Measurements from ENCODE around the gene NUBP2.
"Not testable (repeated sequence)": the region's sequence is repeated elsewhere in the genome, so short reads cannot be mapped to it uniquely, and the experiment has no call there.

NUBP2 gene

DNA sequence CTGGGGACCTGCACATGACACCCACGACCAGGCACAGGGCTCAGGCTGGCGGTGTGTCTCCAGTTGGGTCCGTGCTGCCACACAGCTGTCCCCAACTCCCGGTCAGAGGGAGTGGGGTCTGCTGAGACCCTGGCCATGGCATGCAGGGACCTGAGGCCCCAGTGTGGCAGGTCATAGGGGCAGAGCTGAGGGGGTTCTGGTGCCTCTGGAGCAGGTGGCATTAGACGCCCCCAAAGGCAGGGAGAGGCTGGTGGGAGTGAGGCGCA is 4.2 kb downstream of the NUBP2 start:
- no peak for DNase-seq

DNA sequence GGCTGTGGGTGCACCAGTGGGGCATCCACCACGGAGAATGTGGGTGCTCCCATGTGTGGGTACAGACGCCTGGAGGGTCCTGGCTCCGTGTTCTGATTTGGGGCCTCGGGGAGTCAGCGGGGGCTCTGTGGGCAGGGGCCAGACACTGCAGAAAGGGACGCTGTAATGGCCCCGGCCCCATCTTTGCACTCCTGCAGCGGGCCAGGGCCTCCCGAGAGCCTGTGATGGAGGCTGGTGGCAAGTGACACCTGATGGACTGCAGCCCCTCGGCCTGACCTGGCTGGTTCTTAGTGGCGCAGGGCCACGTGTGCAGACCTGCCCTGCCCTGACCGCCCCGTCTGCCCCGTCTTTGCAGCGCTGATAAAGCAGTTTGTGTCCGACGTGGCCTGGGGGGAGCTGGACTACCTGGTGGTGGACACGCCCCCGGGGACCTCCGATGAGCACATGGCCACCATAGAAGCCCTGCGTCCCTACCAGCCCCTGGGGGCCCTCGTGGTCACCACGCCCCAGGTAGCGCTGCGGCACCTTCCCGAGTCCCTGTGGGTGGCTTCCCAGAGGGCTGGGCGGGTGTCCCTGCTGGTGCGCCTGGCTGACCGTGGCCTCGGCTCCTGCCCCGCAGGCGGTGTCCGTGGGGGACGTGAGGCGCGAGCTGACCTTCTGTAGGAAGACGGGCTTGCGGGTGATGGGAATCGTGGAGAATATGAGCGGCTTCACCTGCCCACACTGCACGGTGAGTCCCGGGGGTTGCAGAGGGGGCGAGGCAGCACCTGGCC is 4.7 kb downstream of the NUBP2 start:
- no peak for DNase-seq

DNA sequence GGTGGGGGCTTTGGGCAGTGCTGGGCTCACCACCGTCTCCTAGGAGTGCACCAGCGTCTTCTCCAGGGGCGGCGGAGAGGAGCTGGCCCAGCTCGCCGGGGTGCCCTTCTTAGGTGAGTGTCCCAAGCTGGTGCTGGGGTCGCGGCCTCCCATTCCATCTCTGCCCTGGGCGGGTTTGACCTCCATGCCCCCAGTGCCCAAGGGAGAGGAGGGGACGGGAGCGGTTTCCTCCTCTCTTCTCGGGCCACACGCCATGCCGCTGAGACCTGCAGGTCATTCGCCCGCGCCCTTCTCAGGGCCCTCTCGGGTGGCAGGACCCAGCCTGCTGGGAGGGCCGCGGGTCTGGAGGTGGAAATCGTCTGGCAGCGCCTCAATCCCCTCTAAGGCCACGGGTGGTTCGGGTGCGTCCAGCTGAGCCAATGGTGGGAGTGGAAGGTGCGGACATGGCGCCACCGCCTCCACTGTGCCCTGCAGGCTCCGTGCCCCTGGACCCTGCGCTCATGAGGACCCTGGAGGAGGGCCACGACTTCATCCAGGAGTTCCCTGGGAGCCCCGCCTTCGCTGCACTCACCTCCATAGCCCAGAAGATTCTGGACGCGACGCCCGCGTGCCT is 5.4 kb downstream of the NUBP2 start:
- DNase-seq, result no peak

DNA sequence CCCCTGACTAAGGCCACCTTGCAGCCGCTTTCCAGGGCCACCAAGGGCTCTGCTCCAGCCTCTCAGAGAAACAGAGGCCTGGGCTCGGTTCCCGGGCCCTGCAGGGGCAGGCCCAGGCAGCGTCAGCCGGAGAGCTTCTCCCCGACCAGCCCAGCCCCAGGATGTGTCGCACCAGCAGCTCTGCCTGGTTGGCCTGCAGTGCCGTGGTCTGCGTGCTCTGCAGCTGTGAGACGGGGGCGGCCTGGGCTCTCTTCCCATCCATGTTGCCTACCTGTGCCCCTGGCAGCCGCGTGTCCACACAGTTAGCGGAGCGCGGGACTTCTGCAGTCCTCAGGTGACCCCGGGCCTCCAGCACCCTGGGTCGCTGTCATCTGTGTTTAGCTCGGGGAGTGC is 5.9 kb downstream of the NUBP2 start:
- DNase-seq, result no peak

DNA sequence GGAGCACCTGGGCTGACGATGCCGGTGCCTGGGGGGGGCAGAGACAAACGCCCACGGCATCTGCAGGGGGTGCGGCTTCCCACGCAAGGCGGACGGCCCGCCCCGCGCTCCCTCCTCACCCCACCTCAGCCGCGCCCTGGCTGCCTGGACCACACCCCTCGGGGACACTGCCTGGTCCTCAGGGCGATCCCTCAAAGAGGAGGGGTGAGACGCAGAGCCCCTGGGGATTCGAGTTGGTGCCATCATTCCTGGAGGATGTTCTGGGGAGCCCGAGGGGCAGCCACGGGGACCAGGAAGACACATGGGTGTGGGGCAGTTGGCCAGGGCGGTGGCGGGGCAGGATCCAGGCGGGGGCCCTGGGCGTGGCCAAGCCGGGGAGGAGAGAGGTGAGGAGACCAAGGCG is 6.9 kb downstream of the NUBP2 start:
- DNase-seq, result no peak

DNA sequence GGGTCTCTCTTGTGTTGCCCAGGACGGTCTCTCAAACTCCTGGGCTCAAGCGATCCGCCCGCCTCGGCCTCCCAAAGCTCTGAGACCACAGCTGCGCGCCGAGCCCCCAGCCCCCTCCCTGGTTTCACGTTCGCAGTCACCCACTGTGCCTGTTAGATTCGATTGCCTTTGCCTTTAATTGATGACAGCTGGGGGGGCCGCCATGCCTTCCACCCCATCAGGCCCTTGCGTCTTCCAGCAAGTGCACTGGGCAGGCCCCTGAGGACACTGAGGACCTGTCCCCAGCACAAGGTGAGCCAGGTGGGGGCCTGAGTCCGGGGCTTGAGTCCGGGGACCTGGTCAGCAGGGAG is 7.5 kb downstream of the NUBP2 start:
- no peak for DNase-seq

DNA sequence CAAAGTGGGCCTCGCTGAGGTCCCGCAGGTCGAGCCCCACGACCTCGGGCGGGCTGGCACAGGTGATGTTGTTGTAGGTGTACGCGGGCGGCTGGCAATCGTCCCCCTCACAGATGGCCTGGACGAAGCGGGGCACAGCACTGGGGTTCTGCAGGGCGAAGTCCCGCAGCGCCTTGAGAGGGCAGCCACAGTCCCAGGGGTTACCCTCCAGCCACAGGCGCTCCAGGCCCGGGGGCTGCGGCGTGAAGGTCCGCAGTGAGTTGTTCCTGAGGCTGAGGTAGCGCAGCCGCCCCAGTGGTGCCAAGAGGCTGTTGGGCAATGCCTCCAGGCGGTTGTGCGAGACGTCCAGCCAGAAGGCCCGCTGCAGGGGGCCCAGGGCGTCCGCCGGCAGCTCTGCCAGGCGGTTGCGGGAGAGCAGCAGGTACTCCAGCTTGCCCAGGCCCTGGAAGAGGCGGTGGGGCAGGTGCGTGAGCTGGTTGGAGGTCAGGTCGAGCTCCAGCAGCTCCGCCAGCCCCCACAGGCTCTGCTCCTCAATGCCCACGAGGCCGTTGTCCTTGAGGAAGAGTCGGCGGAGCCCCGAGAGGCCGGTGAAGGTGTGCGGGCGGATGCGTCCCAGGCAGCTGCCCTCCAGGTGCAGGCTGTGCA is 8.0 kb downstream of the NUBP2 start:
- no peak for DNase-seq

DNA sequence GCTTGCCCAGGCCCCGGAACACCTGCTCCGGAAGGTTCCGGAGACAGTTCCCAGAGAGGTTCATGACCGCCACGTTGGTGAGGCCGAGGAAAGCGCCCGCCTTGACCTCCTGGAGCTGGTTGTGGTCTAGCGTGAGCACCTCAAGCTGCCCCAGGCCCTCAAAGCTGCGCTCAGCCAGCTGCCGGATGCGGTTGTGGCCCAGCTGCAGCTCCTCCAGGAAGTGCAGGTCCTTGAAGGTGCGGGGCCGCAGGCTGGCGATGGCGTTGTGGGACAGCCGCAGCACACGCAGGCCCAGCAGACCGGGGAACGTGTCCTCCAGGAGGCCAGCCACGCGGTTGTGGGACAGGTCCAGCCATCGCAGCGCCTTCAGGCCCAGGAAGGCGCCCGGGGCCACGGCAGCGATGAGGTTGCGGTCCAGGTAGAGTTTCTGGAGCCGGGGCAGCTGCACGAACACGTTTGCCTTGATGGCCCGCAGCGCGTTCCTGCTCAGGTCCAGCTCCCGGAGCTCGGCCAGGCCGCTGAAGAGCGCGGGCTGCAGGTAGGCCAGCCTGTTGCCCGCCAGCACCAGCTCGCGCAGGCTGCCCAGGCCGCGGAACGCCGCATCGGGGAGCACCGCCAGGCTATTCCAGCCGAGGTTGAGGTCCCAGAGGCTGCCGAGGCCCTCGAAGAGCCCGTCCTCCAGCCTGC is 8.6 kb downstream of the NUBP2 start:
- no peak for DNase-seq

DNA sequence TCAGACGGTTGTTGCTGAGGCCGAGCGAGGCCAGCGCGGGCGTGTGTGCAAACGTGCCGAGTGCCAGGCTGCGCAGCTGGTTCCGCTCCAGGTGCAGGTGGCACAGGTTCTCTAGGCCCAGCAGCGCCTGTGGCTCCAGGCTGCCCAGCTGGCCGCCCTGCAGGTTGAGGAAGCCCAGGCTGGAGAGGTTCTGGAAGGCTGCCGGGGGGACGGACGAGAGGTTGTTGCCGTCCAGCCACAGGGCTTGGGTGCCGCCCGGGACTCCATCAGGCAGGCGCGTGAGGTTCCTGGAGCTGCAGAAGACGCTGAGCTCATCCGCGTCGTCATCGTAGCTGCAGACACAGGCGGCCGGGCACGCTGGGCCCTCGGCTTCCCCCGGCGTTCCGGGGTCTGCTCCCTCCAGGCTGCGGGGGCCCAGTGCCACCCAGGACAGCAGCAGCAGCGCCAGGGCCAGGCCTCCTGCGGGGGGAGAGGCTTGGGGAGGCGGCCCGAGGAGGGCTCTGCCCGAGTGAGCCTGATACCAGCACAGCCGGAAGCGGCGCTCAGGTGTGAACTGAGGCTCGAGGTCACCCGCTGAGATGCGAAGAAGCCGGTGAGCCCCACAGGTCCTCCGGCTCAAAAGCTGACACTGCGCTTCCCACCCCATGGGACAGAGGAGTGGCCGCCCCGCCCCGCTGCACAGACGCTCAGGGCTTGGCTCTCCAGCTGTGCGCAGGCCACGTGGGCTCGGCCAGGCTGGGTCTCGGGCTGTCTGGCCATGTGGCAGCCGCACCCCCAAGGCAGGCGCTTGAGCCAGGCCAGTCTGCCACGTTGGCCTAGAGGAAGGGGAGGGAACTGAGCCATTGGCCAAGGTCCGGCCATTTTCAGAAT is 9.4 kb downstream of the NUBP2 start:
- DNase-seq, result no peak

DNA sequence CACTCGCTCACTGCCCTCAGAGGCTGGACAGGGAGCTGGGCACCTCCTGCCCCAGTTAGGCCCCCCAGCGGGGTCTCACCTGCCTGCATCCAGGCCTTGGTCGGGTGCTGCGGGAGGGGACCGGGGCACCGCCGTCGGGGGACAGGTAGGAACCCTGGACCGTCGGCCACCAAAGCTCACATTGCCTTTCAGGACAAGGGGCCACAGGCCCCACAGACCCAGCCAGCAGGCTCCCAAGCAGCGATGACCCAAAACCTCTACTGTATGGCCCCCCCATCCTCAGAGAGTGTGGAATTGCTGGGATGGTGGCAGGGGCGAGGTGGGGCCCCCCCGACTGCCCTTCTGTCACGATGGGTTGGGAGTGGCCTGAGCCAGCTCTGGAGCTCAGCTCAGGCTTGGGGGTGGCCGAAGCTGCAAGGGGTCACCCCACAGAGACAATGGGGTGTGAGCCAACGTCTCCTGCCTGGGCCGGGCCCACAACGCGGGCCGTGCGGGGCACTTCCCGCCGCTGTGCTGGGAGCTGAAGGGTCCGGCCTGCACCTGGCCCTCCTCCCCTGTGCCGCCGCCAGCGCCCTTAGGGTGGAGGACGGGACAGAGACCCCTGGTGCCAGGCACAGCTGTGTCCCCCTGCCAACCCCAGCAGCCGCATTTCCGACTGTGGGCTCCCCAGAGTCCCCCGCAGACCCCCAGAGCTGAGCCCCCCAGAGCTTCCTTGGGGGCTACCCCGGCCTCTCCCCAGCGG is 10.2 kb downstream of the NUBP2 start:
- no peak for DNase-seq

DNA sequence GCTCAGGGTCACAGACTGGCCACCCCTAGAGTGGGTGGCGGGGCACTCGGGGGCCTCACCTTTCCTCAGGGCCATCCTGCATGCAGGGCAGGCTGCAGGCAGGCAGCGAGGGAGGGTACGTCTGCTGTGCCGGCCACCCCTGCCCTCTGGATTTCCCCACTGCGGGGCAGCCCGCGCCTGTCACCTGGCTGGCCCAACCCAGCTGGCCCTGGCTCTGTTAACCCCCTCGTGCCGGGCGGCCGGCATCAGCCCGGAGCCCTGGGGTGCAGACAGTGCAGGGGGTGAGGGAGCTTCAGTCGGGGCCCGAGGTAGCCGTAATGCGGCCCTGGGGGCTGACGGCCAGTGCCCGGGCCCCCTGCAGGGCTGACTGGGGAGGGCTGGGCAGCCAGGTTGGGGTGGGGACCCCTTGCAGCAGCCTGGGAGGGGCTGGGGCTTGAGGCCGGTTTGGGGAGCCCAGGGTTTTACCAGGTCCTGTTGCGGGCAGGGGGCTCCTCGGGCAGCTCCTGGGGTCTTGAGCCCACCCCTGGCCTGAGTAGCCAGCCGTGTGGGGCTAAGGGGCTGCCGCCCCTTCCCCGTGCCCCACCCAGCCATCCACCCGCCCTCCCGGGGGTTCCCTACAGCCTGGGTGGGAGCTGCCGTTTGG is 10.9 kb downstream of the NUBP2 start, which contains the start of gene IGFALS:
Gene IGFALS (minus strand): TSS at position 128 of the 643 bp plus-strand sequence. CDS start 53 bp downstream, at position 75.
- DNase-seq, result no peak

DNA sequence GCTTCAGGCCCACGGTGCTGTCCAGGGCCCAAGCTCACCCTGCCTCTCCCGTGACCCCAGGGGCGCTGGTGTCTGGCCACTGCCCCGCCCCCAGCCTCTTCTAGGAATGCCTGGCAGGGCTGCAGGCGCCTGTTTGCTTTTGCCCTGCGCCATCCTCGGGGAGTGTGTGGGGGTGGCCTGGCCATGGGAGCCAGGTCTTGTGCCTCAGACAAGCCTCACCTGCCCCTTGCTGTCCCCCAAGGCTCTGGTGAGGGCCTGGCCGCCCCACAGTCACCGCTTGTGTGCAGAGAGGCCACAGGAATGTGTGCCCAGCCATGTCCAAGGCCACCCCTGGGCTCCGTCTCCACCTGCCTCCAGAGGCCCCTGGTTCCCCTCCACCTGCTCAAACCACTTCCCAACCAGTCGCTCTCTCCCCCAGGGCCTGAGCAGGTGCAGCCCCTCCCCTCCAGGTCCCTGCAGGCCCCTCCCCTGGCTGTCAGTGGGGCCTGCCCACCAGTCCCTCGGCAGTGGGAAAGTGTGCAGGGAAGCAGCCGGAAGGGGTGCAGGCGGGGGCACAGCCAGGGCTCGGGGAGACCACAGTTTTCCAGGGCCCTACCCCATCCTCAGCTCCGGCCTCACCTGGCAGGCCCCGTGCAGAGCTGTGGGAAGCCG is 11.6 kb downstream of the NUBP2 start:
- DNase-seq, result peak; percentile 38

DNA sequence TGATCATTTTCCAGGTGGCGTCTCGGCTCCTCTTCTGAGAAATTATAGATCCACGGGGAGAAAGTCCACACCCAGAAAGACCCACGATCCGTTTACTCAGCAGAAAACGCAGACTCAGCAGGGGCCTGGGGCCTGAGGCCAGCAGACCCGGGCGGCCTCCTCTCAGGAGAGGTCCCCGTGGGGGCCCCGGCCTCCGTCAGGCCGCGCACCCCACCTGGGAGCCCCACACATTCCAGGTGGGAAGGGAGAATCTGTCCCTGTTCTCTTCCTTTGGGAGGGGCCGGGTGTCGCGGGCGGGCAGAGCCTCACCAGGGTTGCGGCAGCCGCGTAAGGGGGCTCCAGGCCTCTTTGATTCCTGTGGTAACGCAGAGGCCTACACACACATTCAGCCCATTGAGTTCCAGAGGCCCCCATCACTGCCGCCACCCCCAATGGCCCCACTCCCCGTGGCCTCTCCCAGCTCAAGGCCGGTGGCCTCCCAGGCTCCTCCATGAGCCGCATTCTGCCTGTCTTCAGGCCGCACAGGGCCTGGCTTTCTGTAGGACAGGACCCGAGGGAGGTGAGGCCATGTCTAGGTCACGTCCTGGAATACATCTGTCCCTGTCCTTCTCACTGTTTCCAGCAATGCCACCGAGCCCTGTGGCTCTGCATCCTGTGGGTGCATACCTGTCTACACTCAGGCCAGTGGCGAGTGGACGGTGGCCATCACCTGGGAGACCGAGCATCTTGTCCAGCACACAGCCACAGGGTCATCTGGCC is 12.3 kb downstream of the NUBP2 start:
- no peak for DNase-seq

DNA sequence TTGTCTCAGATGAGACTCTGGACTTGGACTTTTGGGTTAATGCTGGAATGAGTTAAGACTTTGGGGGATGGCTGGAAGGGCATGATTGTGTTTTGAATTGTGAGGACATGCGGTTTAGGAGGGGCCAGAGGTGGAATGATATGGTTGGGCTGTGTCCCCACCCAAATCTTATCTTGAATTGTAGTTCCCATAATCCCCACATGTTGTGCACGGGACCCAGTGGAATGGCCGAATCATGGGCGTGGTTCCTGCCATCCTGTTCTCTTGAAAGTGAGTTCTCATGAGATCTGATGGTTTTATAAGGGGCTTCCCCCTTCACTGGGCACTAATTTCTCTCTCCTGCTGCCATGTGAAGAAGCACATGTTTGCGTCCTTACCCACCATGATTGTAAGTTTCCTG is 16.5 kb downstream of the NUBP2 start:
- DNase-seq, result not testable (repeated sequence)

DNA sequence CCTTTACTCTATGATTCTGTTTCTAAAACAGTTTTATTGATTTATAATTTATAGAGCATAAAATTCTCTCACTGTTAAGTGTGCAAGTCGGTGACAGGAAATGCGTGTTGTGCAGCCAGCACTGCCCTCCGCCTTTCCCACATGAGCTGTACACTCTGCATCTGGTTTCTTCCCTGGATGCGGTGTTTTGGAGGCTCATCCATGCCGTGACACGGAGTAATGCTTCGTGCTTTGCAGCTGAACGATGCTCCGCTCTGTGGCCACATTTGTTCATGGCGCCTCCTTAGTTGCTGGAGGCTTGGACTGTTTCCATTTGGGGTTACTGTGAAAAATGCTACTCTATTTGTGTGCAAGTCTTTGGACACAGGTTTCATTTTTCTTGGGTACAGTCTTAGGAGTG is 17.9 kb downstream of the NUBP2 start:
- no peak for DNase-seq

DNA sequence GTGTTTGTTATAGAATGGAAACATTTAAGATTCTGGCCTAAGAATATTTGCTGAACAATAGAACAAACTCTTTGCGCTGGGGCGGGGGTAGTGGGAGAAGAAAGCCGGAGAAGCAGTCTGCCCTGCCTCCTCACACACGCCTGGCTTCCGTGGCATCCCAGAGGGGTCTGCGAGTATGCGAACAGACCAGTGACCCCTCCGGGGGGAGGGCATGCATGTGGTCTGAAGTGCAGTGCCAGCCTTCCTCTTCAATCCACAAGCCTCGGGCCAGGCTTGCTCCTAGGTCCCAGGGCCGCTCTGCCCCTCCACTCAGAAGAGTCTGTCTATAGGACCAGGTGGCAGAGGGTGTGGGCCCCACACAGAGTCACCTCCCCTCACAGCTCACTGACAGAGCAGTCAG is 24.9 kb downstream of the NUBP2 start:
- no peak for DNase-seq

DNA sequence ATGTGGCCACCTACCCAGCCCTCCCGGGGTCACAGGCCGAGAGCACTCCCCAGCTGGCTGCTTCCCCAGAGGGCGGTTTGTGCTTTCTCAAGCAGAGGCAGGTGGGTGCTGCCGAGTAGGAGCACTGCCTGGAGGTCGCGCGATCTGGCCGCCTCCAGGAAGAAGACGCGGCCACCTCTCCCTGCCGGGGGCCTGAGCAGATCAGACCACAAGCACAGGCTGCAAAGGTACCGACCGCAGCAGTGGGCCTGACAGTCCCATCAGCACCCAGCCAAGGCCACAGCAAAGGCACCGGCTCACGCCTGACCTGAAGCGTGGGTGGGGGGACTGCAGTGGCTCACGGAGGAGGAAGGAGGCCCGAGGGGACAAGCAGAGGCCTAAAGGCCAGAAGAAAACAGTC is 25.9 kb downstream of the NUBP2 start:
- no peak for DNase-seq

DNA sequence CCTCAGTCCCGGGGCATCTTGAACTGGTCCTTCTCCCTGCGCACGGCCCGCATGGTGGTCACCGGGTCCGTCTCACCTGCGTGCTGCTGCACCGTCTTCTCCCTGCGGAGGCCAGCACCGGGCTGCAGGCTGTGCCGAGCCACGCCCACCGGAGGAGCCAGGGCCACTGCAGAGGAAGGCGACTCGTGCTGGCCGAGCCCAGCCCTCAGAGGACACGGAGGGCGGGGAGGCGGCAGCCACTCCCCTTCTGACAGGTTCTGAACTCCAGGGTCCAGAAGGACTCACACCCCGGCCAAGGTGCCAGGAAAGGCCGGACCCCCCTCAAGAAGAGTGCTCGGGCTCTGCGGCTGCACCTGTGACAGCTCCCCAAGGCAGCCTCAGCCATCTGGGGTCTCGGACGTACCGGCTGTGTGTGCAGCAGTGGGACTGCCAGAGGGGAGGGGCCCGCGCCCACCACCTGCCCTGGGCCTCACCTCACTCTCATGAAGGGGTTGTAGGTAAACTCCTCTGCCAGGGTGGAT is 26.6 kb downstream of the NUBP2 start:
- DNase-seq, result no peak

DNA sequence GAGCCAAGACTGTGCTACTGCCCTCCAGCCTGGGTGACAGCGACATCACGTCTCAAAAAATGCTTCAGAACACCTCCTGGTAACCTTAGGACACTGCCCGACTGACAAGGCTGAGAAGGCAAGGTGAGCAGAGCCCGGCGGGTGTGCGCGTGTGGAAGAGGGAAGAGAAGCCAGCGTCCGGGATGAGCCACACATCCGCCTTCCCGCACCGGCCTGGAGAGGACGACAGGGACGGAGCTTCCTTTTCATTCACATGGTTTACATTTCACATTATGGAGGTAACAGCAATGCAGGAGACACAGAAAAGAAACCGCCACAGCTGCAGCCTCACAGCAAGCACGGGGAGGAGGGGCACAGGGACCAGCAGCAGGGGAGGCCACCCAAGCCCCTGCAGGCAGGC is 27.3 kb downstream of the NUBP2 start:
- DNase-seq, result no peak

DNA sequence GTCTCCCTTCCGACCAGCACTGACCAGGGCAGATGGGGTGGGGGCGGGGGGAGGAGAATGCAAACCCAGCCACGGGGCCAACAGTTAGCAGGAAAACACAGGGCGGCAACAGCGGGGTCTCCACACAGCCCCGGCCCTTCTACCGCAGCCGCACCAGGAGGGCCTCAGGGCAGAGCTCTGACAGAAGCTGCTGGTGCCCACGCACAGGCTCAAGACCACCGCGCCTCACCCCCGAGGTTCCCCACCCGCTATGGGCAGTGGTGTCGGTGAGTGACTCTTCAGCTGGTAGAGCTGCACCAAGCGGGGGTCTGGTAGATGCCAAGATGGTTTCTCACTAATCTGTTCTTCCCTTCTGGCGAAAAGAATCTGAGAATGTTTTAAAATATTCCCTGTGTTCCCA is 27.8 kb downstream of the NUBP2 start:
- no peak for DNase-seq

All from NCI-H510A (cell line).